AG04449 (cell line): ENCODE results near the gene PUM1.

Experiments used
- CTCF ChIA-PET: fragments of 350-600 bp; formaldehyde crosslinking; extraction: SDS; loops from one replicate; lab custom pipeline; 2021; ENCODE audit warnings: antibody characterized with exemption; lab: Yijun Ruan, JAX
- POLR2A ChIA-PET: fragments of 400-600, 350-600 bp; formaldehyde crosslinking; extraction: SDS; loops from one replicate; lab custom pipeline; 2020; ENCODE audit warnings: antibody characterized with exemption, inconsistent platforms; lab: Yijun Ruan, JAX
- DNase-seq: peaks from one replicate; pipeline ENCODE4 v3.0.0-alpha.2; 2010; ENCODE audit warnings: low read depth, low spot score
- H3K4me3 ChIP-seq: 2 replicates; pipeline ENCODE4 v1.5.1; 2011; ENCODE audit warnings: low read depth, mild to moderate bottlenecking, control low read depth, low read length
- CTCF ChIP-seq: IDR thresholded peaks from one replicate; pipeline ENCODE4 v1.5.1; 2011; ENCODE audit warnings: mild to moderate bottlenecking, moderate library complexity, low read length, control low read depth, inconsistent platforms; ENCODE audit not compliant: insufficient read depth; ENCODE audit errors: missing control alignments

The PUM1 gene

GRCh38 chr1:31065310-31066217 lies at the start of gene PUM1:
TSS of gene PUM1 (minus strand) at chr1:31065717. CDS start at chr1:31059566, 6,151 bp downstream.
- H3K4me3 ChIP-seq, result peak within 1 kb of the TSS; percentile 89
- DNase-seq, result peak; percentile 69
- no peak for TF ChIP-seq CTCF
- ChIA-PET CTCF (interaction anchor here (2.9 kb wide), 1 partner anchor 118 kb away, joined by 8 read pairs; no protein-coding TSS in a partner anchor), POLR2A (interaction anchor here (0.8 to 1.3 kb wide), 3 partner anchors 55 to 88 kb away, joined by 3 to 4 read pairs (median 3); no protein-coding TSS in a partner anchor)

GRCh38 chr1:31112266-31112935 lies 46.9 kb upstream of the PUM1 start:
- DNase-seq, result no peak
- no peak overlapping the region for H3K4me3 ChIP-seq
- no peak for TF ChIP-seq CTCF
- CTCF ChIA-PET, result interaction anchor here (1.4 kb wide), 1 partner anchor 15 kb away, joined by 4 read pairs; no protein-coding TSS in a partner anchor
- POLR2A ChIA-PET, result no interaction called here

GRCh38 chr1:31111290-31111951 lies 45.9 kb upstream of the PUM1 start:
- CTCF ChIA-PET, result no interaction called here
- POLR2A ChIA-PET, result no interaction called here
- no peak for DNase-seq
- no peak for TF ChIP-seq CTCF
- H3K4me3 ChIP-seq, result no peak overlapping the region

GRCh38 chr1:31110846-31111245 lies 45.3 kb upstream of the PUM1 start:
- no peak overlapping the region for H3K4me3 ChIP-seq
- no peak for TF ChIP-seq CTCF
- no peak for DNase-seq
- CTCF ChIA-PET, result no interaction called here
- POLR2A ChIA-PET, result no interaction called here

- no peak for TF ChIP-seq CTCF
- ChIA-PET CTCF (interaction anchor here (0.6 kb wide), 1 partner anchor 477 kb away, joined by 3 read pairs; no protein-coding TSS in a partner anchor), POLR2A (no interaction called here)
- H3K4me3 ChIP-seq, result no peak overlapping the region
- DNase-seq, result no peak
Observed at GRCh38 chr1:31108861-31109260, 43.3 kb upstream of the PUM1 start.
